ENCODE measurements around the gene SIN3A.
"Not testable (repeated sequence)": the region's sequence is repeated elsewhere in the genome, so short reads cannot be mapped to it uniquely, and the experiment has no call there.

SIN3A gene

DNA sequence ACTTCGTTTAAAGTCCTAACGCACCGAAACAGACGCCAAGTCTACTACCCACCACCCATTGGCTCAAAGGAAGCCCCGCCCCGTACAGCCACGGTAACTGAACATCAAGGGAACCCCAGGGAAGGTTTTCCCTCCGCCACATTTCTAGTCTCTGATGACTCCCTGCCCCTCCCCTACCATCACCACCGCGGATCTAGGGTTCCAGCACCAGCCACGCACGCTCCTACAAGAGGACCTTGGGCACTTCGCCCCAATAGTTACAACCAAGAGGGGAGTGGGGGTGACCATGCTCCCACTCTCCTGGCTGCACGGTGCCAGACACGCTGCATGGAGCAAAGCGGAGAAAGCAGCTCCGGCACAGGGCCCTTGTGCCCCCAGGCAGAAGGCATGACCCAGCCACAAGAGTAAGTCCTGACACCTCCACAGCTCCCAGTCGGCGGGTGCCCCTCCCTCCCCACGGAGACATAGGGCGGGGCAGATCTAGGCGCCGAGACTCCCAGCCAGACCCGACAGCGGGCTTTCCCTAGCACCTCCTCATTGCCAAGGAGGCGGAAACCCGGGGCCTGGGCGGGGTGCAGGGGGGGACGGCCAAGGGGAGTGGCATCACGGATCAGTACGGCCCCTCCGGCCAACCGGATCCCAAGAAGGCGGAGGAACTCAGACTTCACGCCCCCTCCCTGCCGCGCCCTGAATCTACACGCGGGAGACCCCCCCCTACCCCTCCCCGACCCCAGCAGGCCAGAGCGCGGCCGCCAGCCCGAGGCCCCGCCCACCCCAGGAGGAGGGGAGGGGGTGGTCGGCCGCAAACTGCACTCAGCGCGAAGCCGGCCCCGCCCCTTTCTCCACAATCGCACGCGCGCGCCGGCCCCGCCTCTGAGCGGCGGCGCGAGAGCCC is 936 bp downstream of the SIN3A start:
- in situ Hi-C loops (cut with HindIII; ENCODE audit: low sequenced_read_pairs) = no loop called here

DNA sequence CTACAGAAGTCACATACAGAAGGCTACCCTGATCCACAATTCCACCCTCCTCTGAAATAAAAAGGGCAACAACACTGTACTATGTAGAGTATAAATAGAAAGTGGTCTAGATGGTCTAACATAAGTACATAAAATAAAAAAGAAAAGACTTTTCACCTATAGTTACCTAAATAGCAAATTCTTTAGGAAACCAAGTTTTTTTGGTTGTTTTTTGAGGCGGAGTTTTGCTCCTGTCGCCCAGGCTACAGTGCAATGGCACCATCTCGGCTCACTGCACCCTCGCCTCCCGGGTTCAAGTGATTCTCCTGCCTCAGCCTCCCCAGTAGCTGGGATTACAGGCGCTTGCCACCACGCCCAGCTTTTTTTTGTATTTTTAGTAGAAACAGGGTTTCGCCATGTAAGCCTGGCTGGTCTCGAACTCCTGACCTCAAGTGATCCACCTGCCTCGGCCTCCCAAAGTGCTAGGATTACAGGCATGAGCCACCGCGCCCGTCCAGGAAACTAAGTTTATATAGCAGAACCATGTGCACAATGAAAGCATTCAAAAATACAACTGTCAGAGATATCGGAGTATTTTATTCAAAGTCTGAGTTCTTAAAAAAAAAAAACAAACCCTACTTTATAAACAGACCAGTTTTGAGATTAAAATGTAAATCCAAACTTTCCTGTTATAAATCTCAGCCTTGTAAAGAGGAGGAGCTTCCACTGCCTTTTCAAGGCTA is 1.7 kb downstream of the SIN3A start:
- in situ Hi-C loops (cut with HindIII; ENCODE audit: low sequenced_read_pairs) = loop anchor here (5.0 kb wide), 1 partner anchor 37 kb away; no protein-coding TSS in a partner anchor

DNA sequence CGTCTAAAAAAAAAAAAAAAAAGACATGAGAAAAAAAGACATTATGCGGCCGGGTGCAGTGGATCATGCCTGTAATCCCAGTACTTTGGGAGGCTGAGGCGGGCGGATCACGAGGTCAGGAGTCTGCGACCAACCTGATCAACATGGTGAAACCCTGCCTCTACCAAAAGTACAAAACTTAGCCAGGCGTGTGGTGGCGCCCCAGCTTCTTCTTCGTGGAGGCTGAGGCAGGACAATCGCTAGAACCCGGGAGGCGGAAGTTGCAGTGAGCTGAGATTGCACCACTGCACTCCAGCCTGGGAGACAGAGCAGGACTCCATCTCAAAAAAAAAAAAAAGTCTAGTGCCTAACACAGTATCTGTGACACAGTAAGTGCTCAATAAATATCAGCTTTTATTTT is 3.3 kb downstream of the SIN3A start:
- in situ Hi-C loops (cut with HindIII; ENCODE audit: low sequenced_read_pairs) = loop anchor here (5.0 kb wide), 1 partner anchor 36 kb away; no protein-coding TSS in a partner anchor

DNA sequence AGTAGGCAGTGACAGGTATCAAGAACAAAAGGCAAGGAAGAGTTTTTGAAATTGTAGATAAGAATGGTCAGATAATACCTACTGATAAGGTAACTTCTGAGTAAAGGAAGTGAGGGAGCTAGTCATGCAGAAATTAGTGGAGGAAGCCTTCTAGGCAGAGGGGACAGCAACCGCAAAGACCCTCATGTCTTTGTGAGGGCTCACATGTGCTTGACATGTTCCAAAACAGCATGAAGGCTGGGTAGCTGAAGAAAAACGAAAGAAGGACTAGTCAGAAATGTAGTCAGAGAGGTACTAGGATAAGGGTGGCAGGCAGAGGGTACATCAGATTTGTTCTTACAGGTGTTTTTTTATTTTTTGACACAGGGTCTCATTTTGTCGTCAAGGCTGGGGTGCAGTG is 5.3 kb downstream of the SIN3A start:
- in situ Hi-C loops (cut with HindIII; ENCODE audit: low sequenced_read_pairs) = loop anchor here (5.0 kb wide), 1 partner anchor 34 kb away; no protein-coding TSS in a partner anchor

DNA sequence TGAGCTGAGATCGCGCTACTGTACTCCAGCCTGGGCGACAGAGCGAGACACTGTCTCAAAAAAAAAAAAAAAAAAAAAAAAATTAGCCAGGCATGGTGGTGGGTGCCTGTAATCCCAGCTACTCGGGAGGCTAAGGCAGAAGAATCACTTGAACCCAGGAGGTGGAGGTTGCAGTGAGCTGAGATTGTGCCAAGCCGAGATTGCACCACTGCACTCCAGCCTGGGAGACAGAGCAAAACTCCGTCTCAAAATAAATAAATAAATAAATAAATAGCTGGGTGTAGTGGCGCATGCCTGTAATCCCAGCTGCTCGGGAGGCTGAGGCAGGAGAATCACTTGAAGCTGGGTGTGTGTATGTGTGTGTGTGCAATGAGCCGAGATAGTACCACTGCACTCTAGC is 6.2 kb downstream of the SIN3A start:
- in situ Hi-C loops (cut with HindIII; ENCODE audit: low sequenced_read_pairs) = loop anchor here (5.0 kb wide), 1 partner anchor 33 kb away; no protein-coding TSS in a partner anchor

DNA sequence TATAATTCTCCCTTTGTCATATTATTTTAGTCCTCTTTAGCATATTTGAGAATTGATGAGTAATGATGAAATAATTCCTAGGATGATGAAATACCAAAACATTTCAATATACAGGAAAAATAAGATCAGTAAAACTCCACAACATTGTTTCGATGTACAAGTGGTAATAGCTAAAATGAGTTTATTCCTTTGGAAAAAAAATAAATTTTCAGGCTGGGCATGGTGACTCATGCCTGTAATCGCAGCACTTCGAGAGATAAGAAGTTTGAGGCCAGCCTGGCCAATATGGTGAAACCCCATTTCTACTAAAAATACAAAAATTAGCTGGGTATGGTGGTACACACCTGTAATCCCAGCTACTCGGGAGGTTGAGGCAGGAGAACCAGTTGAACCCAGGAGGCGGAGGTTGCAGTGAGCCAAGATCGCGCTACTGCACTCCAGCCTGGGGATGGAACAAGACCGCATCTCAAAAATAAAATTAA is 7.5 kb downstream of the SIN3A start:
- in situ Hi-C loops (cut with HindIII; ENCODE audit: low sequenced_read_pairs) = not testable (repeated sequence)

DNA sequence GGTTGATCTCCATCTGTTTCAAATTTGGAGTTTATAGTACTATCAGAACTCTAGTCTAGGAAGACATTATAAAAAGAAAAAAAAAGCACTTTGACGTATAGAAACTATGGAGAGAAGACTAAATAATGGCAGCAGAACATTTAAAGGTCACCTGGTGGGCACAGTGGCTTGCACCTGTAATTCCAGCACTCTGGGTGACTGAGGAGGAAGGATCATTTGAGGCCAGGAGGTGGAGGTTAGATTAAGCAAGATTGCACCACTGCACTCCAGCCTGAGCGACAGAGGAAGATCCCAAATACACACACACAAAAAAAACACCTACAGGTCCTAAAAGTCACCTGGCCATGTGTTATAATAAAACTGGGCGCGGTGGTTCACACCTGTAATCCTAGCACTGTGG is 13.8 kb downstream of the SIN3A start:
- in situ Hi-C loops (cut with HindIII; ENCODE audit: low sequenced_read_pairs) = no loop called here

DNA sequence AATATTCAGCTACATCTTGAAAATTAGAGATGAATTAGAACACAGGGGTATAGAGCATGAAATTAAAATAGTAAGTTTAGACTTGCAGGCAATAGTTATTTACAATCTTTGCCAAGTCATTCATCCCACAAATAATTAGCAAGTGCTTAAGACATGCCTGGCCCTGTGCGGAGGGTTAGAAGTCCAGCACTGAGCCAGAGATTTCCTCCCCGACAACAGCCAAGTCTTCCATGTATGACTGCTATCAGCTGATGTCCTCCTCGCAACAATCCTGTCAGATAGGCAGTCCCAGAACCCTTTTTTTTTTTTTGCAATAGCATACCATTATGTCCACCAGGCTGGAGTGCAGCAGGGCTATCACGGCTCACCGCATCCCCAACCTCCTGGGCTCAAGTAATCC is 14.6 kb downstream of the SIN3A start:
- in situ Hi-C loops (cut with HindIII; ENCODE audit: low sequenced_read_pairs) = no loop called here

DNA sequence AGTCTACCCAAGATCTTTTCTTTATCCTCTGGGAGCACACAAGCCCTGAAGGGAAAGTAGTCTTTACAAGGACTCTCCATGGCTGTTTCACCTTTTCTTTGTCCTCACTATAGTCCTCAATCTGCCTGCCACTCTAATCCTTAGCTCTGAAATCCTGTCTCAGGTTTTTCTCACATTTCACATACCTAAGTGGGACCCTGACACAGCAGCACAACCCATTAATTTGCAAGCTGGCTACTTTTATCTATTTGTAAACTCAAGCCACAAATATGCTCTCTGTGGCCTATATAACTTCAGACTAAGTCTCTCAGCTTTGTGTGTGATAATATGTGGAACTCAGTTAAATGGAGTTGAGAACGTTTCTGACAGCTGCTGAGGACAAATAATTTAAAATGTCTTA is 19.8 kb downstream of the SIN3A start:
- in situ Hi-C loops (cut with HindIII; ENCODE audit: low sequenced_read_pairs) = no loop called here

DNA sequence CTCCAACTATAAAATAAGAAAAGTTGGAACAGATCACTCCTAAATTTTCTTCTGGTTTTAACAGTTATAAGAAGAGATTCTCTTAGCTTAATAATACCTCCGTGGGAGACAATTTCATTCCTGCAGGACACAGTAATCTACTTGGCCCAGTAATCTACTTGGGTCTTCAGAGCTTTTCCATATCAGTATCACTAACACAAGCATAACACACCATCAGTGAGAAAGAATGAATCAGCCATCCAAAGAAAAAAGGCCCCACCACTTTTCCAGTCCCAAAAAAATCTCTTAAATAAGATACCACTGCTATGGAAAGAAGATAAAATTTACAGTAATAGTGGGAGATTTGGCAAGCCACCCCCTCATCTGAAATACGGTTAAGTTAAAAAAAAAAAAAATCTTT is 20.2 kb downstream of the SIN3A start:
- in situ Hi-C loops (cut with HindIII; ENCODE audit: low sequenced_read_pairs) = no loop called here

DNA sequence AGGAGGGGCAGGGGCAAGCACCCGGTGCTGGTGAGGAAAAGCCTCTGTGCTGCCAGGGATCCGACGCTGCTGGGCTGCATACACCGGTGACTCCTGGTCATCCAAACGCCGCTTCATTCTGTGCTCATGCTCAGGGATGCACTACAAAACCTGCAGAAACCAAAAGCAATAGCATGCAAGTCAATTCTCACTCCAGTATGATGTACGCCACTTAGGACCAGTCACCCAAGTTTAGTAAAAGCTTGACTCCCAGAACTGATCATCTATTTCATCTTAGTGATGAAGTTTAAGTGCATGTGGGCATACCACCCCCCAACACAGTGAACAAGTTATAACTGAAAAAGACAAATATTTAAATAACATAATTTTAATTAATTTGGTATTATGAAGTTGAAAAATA is 21.2 kb downstream of the SIN3A start:
- in situ Hi-C loops (cut with HindIII; ENCODE audit: low sequenced_read_pairs) = no loop called here

DNA sequence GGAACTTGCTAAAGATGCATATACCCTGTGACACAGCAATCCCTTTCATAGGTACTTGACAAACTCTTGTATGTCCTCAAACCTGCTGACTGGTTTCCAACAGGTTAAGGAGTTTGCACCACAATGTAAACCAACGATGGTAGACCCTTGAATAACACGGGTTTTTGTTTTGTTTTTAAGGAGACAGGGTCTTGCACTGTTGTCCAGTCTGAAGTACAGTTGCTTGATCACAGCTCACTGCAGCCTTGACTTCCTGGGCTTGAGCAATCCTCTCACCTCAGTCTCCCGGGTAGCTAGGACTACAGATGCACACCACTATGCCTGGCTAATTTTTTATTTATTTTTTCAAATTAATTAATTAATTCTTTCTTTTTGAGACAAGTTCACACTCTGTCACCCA is 23.3 kb downstream of the SIN3A start:
- in situ Hi-C loops (cut with HindIII; ENCODE audit: low sequenced_read_pairs) = no loop called here

DNA sequence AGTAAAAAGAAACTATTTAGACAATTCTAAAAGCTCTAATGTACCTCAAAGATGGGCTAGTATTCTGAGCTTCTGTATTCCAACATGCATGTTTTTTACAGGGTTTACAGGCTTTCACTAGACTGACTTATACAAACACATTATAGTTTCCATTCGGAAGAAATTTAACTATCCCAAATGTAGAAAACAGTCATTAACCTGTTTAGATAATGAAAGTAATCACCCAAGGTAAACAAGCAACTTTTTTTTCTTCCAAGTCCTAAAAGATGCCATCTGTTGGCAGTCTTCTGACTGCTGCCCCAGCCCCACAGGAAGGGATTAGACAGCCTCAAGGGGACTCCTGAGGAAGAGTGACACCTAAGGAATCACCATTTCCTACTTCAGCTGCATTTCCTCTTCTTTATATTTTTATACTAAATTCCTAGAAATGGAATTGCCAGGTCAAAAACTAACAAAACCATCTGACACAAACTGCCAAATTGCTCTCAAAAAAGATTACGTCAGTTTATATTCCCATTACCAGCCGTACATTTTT is 25.5 kb downstream of the SIN3A start:
- in situ Hi-C loops (cut with HindIII; ENCODE audit: low sequenced_read_pairs) = no loop called here

DNA sequence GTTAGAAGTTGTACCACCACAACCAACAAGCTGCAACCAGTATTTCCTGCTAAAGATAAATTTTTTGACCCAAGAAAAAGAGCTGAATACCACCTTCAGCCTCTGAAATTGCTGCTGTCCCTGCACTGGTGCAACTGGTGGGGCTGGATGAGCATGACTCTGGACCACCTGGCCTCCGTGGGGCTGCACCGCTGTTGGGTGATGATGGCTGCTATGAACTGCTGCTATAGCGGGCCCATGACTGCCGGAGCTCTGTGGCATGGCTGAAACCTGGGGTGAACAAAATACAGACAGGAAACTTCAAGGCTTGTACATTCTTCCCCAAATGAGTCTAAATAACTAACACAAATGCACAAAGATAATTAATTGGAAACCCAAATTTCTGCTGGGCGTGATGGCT is 28.9 kb downstream of the SIN3A start:
- in situ Hi-C loops (cut with HindIII; ENCODE audit: low sequenced_read_pairs) = no loop called here

DNA sequence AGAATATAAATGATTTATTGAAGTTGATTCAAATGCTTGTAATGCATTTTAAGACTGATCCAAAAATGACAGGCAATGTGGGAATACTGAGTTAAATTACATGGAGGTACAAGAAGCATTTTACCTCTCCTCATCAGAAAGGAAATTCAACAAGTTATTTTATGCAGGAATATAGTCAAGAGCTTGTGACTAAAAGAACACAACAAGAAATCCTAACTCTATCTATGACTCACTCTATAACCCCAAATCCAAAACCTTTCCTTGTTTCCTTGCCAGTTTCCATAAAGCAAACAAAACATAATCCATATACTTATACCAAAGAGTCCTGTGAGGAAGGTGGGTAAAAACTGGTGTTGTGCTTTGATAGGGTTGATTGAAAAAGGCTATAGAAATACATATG is 30.8 kb downstream of the SIN3A start:
- in situ Hi-C loops (cut with HindIII; ENCODE audit: low sequenced_read_pairs) = no loop called here

DNA sequence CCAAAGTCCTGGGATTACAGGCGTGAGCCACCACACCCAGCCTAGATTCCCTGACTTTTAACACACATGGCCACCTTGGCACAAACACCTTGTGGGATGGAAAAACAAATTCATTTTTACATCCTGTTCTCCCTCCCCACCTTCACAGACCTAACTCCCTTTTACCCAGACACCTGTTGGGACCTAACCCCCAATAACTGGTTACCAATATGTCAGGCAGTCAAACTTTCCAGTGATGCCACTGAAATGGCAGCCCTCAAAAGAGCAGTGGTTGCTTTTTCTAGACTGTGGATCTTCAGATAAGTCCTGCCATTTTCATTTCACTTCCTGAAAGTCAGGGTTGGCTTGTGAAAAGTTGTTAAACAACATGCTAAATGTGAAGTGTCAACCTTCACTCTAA is 34.9 kb downstream of the SIN3A start:
- in situ Hi-C loops (cut with HindIII; ENCODE audit: low sequenced_read_pairs) = no loop called here

DNA sequence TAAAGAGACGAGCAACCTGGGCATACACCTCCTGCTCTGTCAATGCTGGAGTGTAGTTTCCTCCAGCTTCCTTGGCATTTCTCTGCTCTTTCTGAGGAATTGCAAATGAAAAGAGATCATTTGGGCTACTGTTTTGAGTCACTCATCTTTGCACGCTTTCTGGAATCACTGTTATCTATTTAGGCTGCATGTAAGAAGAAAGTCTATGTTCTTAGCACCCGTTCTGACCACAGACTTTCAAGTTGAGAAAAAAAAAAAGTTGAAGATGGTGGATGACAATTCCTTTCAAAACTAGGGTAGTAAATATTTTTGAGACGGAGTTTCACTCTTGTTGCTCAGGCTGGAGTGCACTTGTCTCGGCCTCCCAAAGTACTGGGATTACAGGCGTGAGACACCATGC is 41.3 kb downstream of the SIN3A start:
- in situ Hi-C loops (cut with HindIII; ENCODE audit: low sequenced_read_pairs) = loop anchor here (5.0 kb wide), 1 partner anchor 37 kb away; no protein-coding TSS in a partner anchor

DNA sequence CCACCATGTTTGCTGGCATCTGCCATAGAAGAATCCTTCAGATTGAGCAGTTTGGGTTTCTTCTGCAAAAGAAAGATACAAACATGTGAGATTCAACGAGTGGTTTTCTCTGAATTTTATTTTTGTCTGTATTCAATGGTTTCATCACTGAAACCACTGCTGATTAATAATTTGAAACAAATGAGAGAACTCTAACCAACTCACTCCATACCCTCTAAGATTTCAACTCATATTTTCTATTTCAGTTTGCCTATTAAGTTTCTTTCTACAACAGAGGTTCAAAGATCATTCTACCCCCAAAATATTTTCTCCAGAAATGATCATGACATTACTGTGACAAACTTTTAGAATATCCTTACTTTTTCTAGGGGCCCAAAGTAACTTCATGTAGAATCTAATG is 44.4 kb downstream of the SIN3A start:
- in situ Hi-C loops (cut with HindIII; ENCODE audit: low sequenced_read_pairs) = no loop called here

DNA sequence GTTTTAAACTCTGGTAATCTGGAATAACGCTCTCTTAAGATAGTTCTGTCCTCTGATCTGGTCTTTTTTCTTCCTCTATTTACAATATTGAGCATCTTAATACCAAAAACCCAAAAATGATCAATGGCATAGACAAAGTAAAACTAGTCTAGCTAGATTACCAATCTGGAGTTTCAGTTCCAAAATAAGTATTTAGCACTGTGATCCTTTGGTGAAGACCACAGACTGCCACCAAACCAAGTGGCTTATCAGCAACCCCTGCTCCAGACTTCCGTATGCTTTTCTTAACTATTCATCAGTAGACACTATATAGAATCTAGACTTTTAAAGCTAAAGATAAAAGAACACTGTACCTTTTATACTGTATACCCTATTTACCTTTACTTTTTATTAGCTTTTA is 47.6 kb downstream of the SIN3A start:
- in situ Hi-C loops (cut with HindIII; ENCODE audit: low sequenced_read_pairs) = no loop called here

DNA sequence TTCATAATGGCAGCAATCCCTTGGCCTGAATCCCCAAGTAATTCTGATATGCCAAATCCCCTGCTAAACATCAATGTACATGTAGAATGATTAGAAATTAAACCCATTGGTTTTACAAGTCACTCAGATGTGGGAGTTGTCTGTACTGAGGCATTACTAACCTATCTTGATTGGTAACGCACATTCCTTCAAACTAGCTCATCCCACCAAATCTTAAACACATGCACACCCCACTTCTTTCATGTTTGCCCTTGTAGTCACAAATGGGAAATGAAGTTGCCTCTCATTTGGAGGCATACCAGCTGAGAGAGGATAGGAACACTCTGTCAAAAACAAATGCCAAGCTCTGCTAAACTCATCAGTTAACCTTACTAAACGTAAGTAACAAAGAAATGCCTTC is 54.0 kb downstream of the SIN3A start:
- in situ Hi-C loops (cut with HindIII; ENCODE audit: low sequenced_read_pairs) = no loop called here

DNA sequence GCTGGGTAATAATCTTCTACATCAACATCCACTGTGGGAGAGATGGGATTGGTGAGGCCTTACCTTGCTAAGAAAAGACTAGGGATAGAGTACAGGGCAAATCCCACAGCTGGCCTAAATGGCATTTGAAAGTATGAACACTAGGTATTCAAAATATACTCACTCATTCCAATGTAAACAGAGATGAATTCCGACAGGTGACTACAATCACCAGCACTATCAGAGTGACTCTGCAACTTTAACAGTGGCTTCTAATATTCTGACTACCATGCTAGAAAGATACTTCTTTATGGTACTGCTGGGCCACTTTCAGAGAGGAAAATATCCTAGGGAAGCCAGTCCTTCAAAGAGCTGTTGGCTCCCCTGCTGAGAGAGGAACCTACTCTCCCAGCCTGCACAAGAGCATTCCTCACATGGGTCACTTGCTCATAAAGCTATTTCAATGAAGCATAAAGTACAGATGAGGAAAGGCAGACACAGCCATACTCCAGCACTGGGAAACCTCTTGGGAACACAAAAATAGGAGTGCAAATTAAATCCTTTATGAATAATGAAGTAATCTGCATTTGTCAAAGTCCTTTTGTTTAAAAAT is 61.6 kb downstream of the SIN3A start:
- in situ Hi-C loops (cut with HindIII; ENCODE audit: low sequenced_read_pairs) = no loop called here
